D721Med (cell line): ENCODE data around the gene SNX6.

ENCODE experiments used
- DNase-seq: peaks from one replicate; pipeline ENCODE4 v3.0.0; 2011; ENCODE audit warnings: low spot score; ENCODE audit not compliant: insufficient read length
- FAIRE-seq: peaks from 2 replicates; lab custom pipeline; 2011; peaks lifted over from hg19 to GRCh38; lab: Jason Lieb, UNC
- TF ChIP-seq, protein P1 (sequence below): IDR thresholded peaks from 2 replicates; pipeline ENCODE4 v1.5.1; 2012; ENCODE audit warnings: mild to moderate bottlenecking, control low read depth; ENCODE audit not compliant: insufficient read depth; ENCODE audit errors: missing control alignments

Gene SNX6

DNA sequence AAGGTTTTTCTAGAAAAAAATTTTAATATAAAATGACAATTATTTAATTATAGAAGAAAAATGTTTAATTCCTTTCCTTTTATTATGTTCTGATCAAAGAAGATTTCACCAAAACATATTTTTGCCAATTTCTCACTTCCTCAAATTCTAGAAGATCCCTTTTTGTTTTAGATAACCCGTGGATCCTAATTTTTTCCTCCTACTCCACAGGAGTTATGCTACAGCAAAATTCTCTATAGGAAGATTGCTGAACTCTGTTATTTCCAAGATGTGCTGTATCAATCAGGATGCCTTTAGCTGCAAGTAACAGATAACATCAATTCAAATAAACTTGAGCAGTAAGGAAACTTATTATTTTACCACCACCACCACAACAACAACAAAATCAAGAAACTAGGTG lies 3.8 kb upstream of the SNX6 start:
- DNase-seq, result no peak
- TF ChIP-seq, protein P1, sequence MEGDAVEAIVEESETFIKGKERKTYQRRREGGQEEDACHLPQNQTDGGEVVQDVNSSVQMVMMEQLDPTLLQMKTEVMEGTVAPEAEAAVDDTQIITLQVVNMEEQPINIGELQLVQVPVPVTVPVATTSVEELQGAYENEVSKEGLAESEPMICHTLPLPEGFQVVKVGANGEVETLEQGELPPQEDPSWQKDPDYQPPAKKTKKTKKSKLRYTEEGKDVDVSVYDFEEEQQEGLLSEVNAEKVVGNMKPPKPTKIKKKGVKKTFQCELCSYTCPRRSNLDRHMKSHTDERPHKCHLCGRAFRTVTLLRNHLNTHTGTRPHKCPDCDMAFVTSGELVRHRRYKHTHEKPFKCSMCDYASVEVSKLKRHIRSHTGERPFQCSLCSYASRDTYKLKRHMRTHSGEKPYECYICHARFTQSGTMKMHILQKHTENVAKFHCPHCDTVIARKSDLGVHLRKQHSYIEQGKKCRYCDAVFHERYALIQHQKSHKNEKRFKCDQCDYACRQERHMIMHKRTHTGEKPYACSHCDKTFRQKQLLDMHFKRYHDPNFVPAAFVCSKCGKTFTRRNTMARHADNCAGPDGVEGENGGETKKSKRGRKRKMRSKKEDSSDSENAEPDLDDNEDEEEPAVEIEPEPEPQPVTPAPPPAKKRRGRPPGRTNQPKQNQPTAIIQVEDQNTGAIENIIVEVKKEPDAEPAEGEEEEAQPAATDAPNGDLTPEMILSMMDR, result no peak
- FAIRE-seq, result no peak

DNA sequence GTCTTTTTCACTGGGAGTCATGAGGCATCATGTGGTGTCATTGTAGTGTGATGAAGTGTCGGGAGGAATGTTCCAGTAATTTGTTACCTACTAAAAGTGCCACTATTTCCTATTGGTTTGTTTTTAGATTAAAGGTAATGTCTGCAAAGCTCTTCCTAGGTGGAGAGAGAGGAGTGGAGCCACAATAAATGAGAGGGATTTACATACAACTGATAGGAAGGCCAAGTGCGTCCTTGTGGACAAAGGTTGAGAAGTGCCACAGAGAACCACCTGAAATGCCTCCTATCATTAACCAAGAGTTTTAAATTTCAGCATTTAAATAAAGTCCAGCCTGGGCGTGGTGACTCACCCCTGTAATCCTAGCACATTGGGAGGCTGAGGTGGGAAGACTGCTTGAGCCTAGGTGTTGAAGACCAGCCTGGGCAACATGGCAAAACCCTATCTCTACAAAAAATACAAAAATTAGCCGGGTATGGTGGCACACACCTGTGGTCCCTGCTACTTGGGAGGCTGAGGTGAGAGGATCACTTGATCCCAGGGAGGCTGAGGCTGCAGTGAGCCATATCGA lies 2.5 kb upstream of the SNX6 start:
- FAIRE-seq, result no peak

DNA sequence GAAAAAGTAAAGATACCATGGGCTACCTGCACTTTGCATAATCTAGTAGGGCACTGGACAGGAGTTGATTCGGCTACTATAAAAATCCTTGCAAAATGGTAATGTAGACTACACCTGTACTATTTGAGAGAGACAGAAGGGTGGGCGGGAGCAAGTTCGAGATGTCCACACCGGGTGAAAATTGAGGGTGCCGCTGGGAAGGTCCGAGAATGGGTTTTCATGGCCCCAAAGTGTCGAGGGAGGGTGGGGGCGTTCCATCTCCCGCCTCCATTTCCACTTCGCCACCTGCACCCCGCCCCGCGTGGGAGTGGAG lies 648 bp downstream of the SNX6 start:
- DNase-seq (no peak), FAIRE-seq (no peak)
- TF ChIP-seq, protein P1, result no peak

More for the DNA sequence above, 2.5 kb upstream of the SNX6 start:
- TF ChIP-seq, protein P1, result no peak
- DNase-seq, result no peak

DNA sequence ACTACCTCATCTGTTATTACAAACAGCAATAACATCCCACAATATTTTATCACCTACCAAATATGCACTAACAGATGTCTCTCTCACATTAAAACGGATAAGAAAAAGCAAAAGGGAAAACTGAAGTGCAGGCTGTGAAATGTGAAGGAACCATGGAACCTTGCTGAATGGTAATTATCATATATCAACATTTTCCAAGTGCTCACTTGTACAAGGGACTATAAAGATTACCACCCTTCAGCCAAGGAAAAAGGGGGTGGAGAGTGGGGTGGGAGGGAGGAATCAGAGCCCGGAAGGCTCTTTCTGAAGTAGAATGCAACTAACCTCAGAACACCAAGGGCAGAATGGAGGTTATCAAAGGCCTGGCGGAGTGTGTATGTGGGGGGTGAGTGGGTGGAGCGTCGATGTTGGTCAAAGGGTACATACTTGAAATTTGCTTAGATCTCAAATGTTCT lies 1.2 kb downstream of the SNX6 start:
- TF ChIP-seq, protein P1, result no peak
- DNase-seq, result no peak
- no peak for FAIRE-seq

DNA sequence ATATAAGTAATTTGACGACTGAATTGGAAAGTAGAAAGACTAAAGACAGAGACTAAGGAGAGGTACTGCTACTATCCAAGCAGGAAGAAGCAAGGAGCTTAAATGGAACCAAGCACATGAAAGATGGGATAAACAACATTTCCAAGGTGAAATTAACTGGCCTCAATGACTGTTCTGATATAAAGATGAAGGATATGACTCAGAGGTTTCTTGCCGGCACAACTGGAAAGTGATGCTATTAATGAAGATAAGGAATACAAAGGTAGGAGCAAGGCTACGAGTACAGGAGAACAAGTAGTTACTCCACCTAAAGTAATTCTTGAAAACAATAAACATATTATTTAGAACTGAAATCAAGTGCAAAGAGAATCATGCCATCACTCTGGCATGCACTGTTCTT lies 6.4 kb downstream of the SNX6 start:
- TF ChIP-seq, protein P1, result no peak
- DNase-seq (no peak), FAIRE-seq (no peak)

DNA sequence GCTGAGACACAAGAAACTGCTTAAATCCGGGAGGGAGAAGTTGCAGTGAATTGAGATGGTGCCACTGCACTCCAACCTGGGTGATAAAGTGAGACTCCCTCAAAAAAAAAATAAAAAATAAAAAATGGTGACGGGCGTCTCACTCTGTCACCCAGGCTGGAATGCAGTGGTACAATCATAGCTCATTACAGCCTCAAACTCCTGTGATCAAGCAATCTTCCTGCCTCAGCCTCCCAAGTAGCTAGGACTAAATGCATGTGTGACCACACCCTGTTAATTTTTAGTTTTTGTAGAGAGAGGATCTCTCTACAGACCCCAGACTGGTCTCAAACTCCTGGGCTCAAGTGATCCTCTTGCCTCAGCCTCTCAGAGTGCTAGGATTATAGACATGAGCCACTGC lies 9.1 kb downstream of the SNX6 start:
- no peak for DNase-seq
- FAIRE-seq, result no peak
- TF ChIP-seq, protein P1, result no peak

DNA sequence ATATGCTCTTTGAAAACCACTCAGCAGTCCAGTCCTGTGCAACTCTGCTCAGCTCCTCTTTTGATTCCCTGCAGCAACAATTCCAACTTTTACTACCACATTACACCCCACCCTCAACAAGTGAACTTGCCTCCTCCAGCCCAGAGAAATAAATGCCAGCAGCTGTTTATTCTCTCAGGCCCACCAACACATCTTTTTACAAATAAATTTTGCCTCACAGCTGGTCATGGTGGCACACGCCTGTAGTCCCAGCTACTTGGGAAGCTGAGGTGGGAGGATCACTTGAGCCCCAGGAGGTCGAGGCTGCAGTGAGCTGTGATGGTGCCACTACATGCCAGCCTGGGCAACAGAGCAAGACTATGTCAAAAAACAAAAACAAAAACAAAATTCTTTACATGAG lies 9.8 kb downstream of the SNX6 start:
- FAIRE-seq, result no peak
- TF ChIP-seq, protein P1, result no peak
- DNase-seq, result no peak
